A549 (cell line): ENCODE results near the gene ETV3. TPM values are rescaled to one million over a fixed set of nuclear protein-coding genes. Genes with fewer than 3 reads are reported as not detected.

Source experiments
- ATAC-seq, 2 experiments: fragments of 200-7000 bp in 1 of 2; fragments of >200 bp in 1 of 2; cut with Nextera tagmentation in 1 of 2; cut with Tn5 transposase in 1 of 2; 3 replicates each; pipeline versions ENCODE4 v1.8.0 to v1.9.1; 2018 to 2020; ENCODE audit warnings: mild to moderate bottlenecking in 1 of 2, moderate library complexity in 1 of 2
- CTCF ChIA-PET: fragments of 300-600 bp; sonication (Branson Sonifier 250); formaldehyde crosslinking; extraction: SDS; loops from one replicate; lab custom pipeline; 2021; ENCODE audit warnings: antibody characterized with exemption, inconsistent platforms; lab: Yijun Ruan, JAX
- POLR2A ChIA-PET: fragments of 350-600 bp; formaldehyde crosslinking; extraction: SDS; loops from one replicate; lab custom pipeline; 2021; ENCODE audit warnings: antibody characterized with exemption, inconsistent platforms; lab: Yijun Ruan, JAX
- DNase-seq, 2 experiments: peaks; one replicate each; pipeline versions ENCODE4 v3.0.0 to v3.0.0-alpha.2; 2011 to 2016; ENCODE audit warnings: low read depth in 1 of 2, low spot score in 1 of 2
- FAIRE-seq: peaks from 2 replicates; lab custom pipeline; 2011; peaks lifted over from hg19 to GRCh38; lab: Jason Lieb, UNC
- H3K27ac ChIP-seq, 2 experiments: fragments of >200 bp; sonication (Bioruptor Twin); formaldehyde crosslinking; 3 replicates each; pipeline ENCODE4 v1.5.1; 2016 to 2017
- H3K4me1 ChIP-seq: fragments of >200 bp; sonication (Bioruptor Twin); formaldehyde crosslinking; 3 replicates; pipeline ENCODE4 v1.6.1; 2016
- H3K4me2 ChIP-seq: fragments of >200 bp; sonication (Bioruptor Twin); formaldehyde crosslinking; 3 replicates; pipeline ENCODE4 v1.6.1; 2016
- H3K4me3 ChIP-seq: fragments of >200 bp; sonication (Bioruptor Twin); formaldehyde crosslinking; 3 replicates; pipeline ENCODE4 v1.5.1; 2016
- H3K9me3 ChIP-seq: fragments of >200 bp; sonication (Bioruptor Twin); formaldehyde crosslinking; 3 replicates; pipeline ENCODE4 v1.6.1; 2016
- BCL3 ChIP-seq: fragments of >200 bp; sonication (Bioruptor Twin); formaldehyde crosslinking; IDR thresholded peaks from 3 replicates; pipeline ENCODE4 v1.6.1; 2016
- BHLHE40 ChIP-seq: IDR thresholded peaks from 2 replicates; pipeline ENCODE4 v1.6.1; 2012; ENCODE audit warnings: low read depth, low read length, inconsistent platforms
- CBX2 ChIP-seq: fragments of 200-600 bp; sonication (generic); IDR thresholded peaks from 2 replicates; pipeline ENCODE4 v1.6.1; 2016; ENCODE audit warnings: low read depth, mild to moderate bottlenecking, borderline replicate concordance
- CEBPB ChIP-seq, 2 experiments: fragments of >200 bp in 1 of 2; sonication (Bioruptor Twin) in 1 of 2; formaldehyde crosslinking in 1 of 2; IDR thresholded peaks; 2 replicates each; pipeline ENCODE4 v1.6.1; 2012 to 2016
- CHD4 ChIP-seq: fragments of 200-600 bp; sonication (generic); IDR thresholded peaks from 2 replicates; pipeline ENCODE4 v1.6.1; 2016; ENCODE audit warnings: antibody characterized with exemption, mild to moderate bottlenecking, borderline replicate concordance
- CTCF ChIP-seq: fragments of >200 bp; sonication (Bioruptor Twin); formaldehyde crosslinking; IDR thresholded peaks from 3 replicates; pipeline ENCODE4 v1.5.1; 2016
- E2F6 ChIP-seq: IDR thresholded peaks from 2 replicates; pipeline ENCODE4 v1.6.1; 2012; ENCODE audit warnings: low read depth, borderline replicate concordance
- FOXS1 ChIP-seq: fragments of 250-450 bp; sonication (Bioruptor Pico); IDR thresholded peaks from 2 replicates; pipeline ENCODE4 v1.5.0; 2020; ENCODE audit warnings: mild to moderate bottlenecking, moderate library complexity
- GATA3 ChIP-seq: IDR thresholded peaks from 2 replicates; pipeline ENCODE4 v1.6.1; 2012; ENCODE audit warnings: borderline replicate concordance
- HMGXB4 ChIP-seq: fragments of 250-450 bp; sonication (Bioruptor Pico); IDR thresholded peaks from 2 replicates; pipeline ENCODE4 v1.5.0; 2021; ENCODE audit warnings: mild to moderate bottlenecking, moderate library complexity, borderline replicate concordance
- HOXA7 ChIP-seq: fragments of 250-450 bp; sonication (Bioruptor Pico); IDR thresholded peaks from 2 replicates; pipeline ENCODE4 v1.5.0; 2020; ENCODE audit warnings: mild to moderate bottlenecking, moderate library complexity
- HOXB13 ChIP-seq: fragments of 250-450 bp; sonication (Bioruptor Pico); IDR thresholded peaks from 2 replicates; pipeline ENCODE4 v1.5.0; 2020; ENCODE audit warnings: low read depth, mild to moderate bottlenecking, moderate library complexity
- MAFK ChIP-seq: fragments of 450-650 bp; IDR thresholded peaks from 2 replicates; pipeline ENCODE4 v1.6.1; 2014; ENCODE audit not compliant: partially characterized antibody
- NR3C1 ChIP-seq: fragments of >200 bp; sonication (Bioruptor Twin); formaldehyde crosslinking; IDR thresholded peaks from 3 replicates; pipeline ENCODE4 v1.6.1; 2017
- POLR2A ChIP-seq: IDR thresholded peaks from 2 replicates; pipeline ENCODE4 v1.6.1; 2012; ENCODE audit warnings: mild to moderate bottlenecking, low read length
- RCOR1 ChIP-seq: fragments of 150-350 bp; IDR thresholded peaks from 2 replicates; pipeline ENCODE4 v1.6.1; 2014; ENCODE audit warnings: antibody characterized with exemption, low read length, low read depth
- REST ChIP-seq: fragments of 200-600 bp; sonication (generic); IDR thresholded peaks from 2 replicates; pipeline ENCODE4 v1.6.1; 2016; ENCODE audit warnings: antibody characterized with exemption, mild to moderate bottlenecking, moderate library complexity
- SREBF2 ChIP-seq: fragments of 450-650 bp; IDR thresholded peaks from 2 replicates; pipeline ENCODE4 v1.6.1; 2014; ENCODE audit warnings: mild to moderate bottlenecking, moderate library complexity
- TFCP2L1 ChIP-seq: fragments of 250-450 bp; sonication (Bioruptor Pico); IDR thresholded peaks from 2 replicates; pipeline ENCODE4 v1.5.0; 2021; ENCODE audit warnings: mild to moderate bottlenecking
- ZNF302 ChIP-seq: fragments of 250-450 bp; sonication (Bioruptor Pico); IDR thresholded peaks from 2 replicates; pipeline ENCODE4 v1.9.0; 2021; ENCODE audit warnings: inconsistent platforms, mild to moderate bottlenecking, moderate library complexity
- ZSCAN20 ChIP-seq: fragments of 250-450 bp; sonication (Bioruptor Pico); IDR thresholded peaks from 2 replicates; pipeline ENCODE4 v1.8.0; 2022; ENCODE audit warnings: mild to moderate bottlenecking, moderate library complexity
- WGBS: methylation state at CpG from one replicate; pipeline ENCODE4 v1.1.6; 2017; ENCODE audit errors: missing lambda C conversion rate; 5-methylcytosine and 5-hydroxymethylcytosine counted together
- polyA plus RNA-seq, 4 experiments: library from polyadenylated mRNA; depleted of rRNA in 3 of 4; stranded (reverse); fragments of >200 nt; fragmentation: RNase III in 1 of 4; extraction: RNeasy Plus Mini Kit Qiagen cat#74134 plus additional on column Dnase treatment in 1 of 4; gene quantifications; 2 replicates in 3 of 4; 3 replicates in 1 of 4; pipeline ENCODE4 v1.2.3, GENCODE V29; 2011 to 2017

ETV3 gene
- polyA plus RNA-seq, 2 of the 4 experiments (the other 2 are of a cell fraction) = 11.1 to 14.5 TPM

- Histone ChIP-seq H3K4me3 (no peak overlapping the region), H3K27ac (no peak overlapping the region), H3K9me3 (no peaks in the 10 kb centered on the region), H3K4me2 (no peak overlapping the region), H3K4me1 (peaks cover 14% of the 10 kb centered on the region)
- WGBS = 86% methylated on average over 2 of the region's 2 CpGs
- ChIA-PET POLR2A (interaction anchor here (1.7 kb wide), 1 partner anchor 15 kb away, joined by 7 read pairs; no protein-coding TSS in a partner anchor), CTCF (interaction anchor here (1.3 to 6.3 kb wide), 5 partner anchors 11 to 974 kb away, joined by 3 to 51 read pairs (median 5); no protein-coding TSS in a partner anchor)
- no peak for TF ChIP-seq HOXA7
- TF ChIP-seq CHD4 = no peak
- no peak for TF ChIP-seq TFCP2L1
- TF ChIP-seq REST = no peak
- no peak for TF ChIP-seq CTCF
- no peak for TF ChIP-seq BHLHE40
- TF ChIP-seq CEBPB (IDR thresholded peaks at IDR 0.05) = no peak
- TF ChIP-seq NR3C1 = no peak
- ATAC-seq = no peak
- DNase-seq = no peak
- FAIRE-seq = no peak
Measured at GRCh38 chr1:157140063-157140588, 1.9 kb upstream of the ETV3 start.

GRCh38 chr1:157139052-157139715 lies 989 bp upstream of the ETV3 start:
- Histone ChIP-seq H3K4me3 (peak overlapping the region; percentile 96), H3K4me2 (peak overlapping the region; percentile 88), H3K9me3 (no peaks in the 10 kb centered on the region), H3K27ac (peak overlapping the region; percentile 91 to 98), H3K4me1 (peaks cover 14% of the 10 kb centered on the region)
- no peak for DNase-seq
- ATAC-seq = no peak
- 80% methylated on average over 9 of the region's 9 CpGs for whole genome bisulfite sequencing
- POLR2A ChIA-PET = interaction anchor here (1.0 to 1.7 kb wide), 3 partner anchors 9 to 49 kb away, joined by 3 to 7 read pairs (median 3); no protein-coding TSS in a partner anchor
- no peak for FAIRE-seq
- CTCF ChIA-PET = interaction anchor here (1.3 to 6.3 kb wide), 4 partner anchors 12 to 975 kb away, joined by 3 to 51 read pairs (median 18); no protein-coding TSS in a partner anchor
- TF ChIP-seq POLR2A (no peak), HOXB13 (no peak)

- CTCF ChIA-PET = interaction anchor here (0.9 to 6.3 kb wide), 6 partner anchors 18 to 975 kb away, joined by 3 to 51 read pairs (median 3); no protein-coding TSS in a partner anchor
- 1% methylated on average over 25 of the region's 36 CpGs for WGBS
- POLR2A ChIA-PET = interaction anchor here (0.8 kb wide), 1 partner anchor 48 kb away, joined by 3 read pairs; no protein-coding TSS in a partner anchor
- H3K27ac ChIP-seq = peak overlapping the region; percentile 91 to 98
- no peaks in the 10 kb centered on the region for H3K9me3 ChIP-seq
- FAIRE-seq = no peak
- peak overlapping the region; percentile 96 for H3K4me3 ChIP-seq
- peaks cover 14% of the 10 kb centered on the region for H3K4me1 ChIP-seq
- peak overlapping the region; percentile 88 for H3K4me2 ChIP-seq
- ATAC-seq = peak; percentile 21 to 22; a peak in 5 of 6 replicates
- DNase-seq = peak; percentile 31 to 46
- TF ChIP-seq MAFK = no peak
- TF ChIP-seq GATA3 = no peak
- no peak for TF ChIP-seq E2F6
- no peak for TF ChIP-seq HMGXB4 (CRISPR knock-in tag)
- no peak for TF ChIP-seq ZNF302 (CRISPR knock-in tag)
- TF ChIP-seq CBX2 = no peak
- no peak for TF ChIP-seq FOXS1
- TF ChIP-seq SREBF2 = no peak
- TF ChIP-seq RCOR1 = no peak
- no peak for TF ChIP-seq BCL3
- no peak for TF ChIP-seq ZSCAN20 (CRISPR knock-in tag)
- TF ChIP-seq TFCP2L1 = no peak
Measured at GRCh38 chr1:157137408-157138219, 581 bp downstream of the ETV3 start.
